PC-9 (cell line): Measurements from ENCODE around the gene TMTC2.

Experiments
- CTCF ChIP-seq: fragments of 200-600 bp; sonication (generic); conservative IDR thresholded peaks from 2 replicates; pipeline ENCODE4 v1.6.1; 2017; ENCODE audit warnings: mixed run types, antibody characterized with exemption, mild to moderate bottlenecking, moderate library complexity
- EZH2 ChIP-seq: fragments of 200-600 bp; sonication (generic); IDR thresholded peaks from 2 replicates; pipeline ENCODE4 v1.8.0; 2017; ENCODE audit warnings: antibody characterized with exemption, low read depth

GRCh38 chr12:83150465-83151189 is 463.9 kb downstream of the TMTC2 start:
- TF ChIP-seq EZH2, result no peak
- no peak for TF ChIP-seq CTCF
